ENCODE results near the gene TENM4. TPM values are rescaled to one million over a fixed set of nuclear protein-coding genes. Genes with fewer than 3 reads are reported as not detected.

Gene TENM4
- total RNA-seq, 4 donors from 2014 or later, result 31.4 to 44.5 (median 38.0) TPM

DNA sequence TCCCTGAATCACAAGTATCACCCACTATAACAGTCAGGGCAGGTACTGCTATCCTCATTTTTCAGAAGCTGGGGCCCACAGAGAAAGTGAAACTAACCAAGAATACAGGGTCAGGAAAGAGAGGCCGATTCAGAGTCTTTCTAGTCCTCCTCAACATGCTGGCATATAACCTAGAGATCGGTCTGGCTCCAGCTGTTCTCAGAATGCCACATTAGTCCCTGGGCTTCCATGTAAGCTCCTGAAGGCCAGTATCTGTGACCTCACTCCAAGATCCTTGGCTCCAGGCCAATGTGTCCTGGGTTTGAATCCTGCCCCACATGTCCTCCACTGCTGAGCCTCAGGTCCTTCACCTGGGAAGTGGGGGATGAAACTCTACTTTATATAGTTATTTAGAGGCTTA is 50.4 kb downstream of the TENM4 start:
- H3K27ac ChIP-seq, result no peak overlapping the region
- no peaks in the 10 kb centered on the region for H3K9me3 ChIP-seq
- H3K36me3 ChIP-seq, result no peaks in the 10 kb centered on the region
- WGBS, result 93% methylated on average over 2 of the region's 2 CpGs
- H3K27me3 ChIP-seq, result no peaks in the 10 kb centered on the region
- no peak for TF ChIP-seq EP300 (IDR thresholded peaks at IDR 0.05)
- no peak for TF ChIP-seq POLR2A (IDR thresholded peaks at IDR 0.05)
- no peak for TF ChIP-seq POLR2AphosphoS5 (IDR thresholded peaks at IDR 0.05)
- TF ChIP-seq, protein P1, sequence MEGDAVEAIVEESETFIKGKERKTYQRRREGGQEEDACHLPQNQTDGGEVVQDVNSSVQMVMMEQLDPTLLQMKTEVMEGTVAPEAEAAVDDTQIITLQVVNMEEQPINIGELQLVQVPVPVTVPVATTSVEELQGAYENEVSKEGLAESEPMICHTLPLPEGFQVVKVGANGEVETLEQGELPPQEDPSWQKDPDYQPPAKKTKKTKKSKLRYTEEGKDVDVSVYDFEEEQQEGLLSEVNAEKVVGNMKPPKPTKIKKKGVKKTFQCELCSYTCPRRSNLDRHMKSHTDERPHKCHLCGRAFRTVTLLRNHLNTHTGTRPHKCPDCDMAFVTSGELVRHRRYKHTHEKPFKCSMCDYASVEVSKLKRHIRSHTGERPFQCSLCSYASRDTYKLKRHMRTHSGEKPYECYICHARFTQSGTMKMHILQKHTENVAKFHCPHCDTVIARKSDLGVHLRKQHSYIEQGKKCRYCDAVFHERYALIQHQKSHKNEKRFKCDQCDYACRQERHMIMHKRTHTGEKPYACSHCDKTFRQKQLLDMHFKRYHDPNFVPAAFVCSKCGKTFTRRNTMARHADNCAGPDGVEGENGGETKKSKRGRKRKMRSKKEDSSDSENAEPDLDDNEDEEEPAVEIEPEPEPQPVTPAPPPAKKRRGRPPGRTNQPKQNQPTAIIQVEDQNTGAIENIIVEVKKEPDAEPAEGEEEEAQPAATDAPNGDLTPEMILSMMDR (IDR thresholded peaks at IDR 0.05), result no peak
- no peak for DNase-seq (ENCODE audit: low spot score in 2 of 2)
- no peak overlapping the region for H3K4me3 ChIP-seq
- no peaks in the 10 kb centered on the region for H3K4me1 ChIP-seq

DNA sequence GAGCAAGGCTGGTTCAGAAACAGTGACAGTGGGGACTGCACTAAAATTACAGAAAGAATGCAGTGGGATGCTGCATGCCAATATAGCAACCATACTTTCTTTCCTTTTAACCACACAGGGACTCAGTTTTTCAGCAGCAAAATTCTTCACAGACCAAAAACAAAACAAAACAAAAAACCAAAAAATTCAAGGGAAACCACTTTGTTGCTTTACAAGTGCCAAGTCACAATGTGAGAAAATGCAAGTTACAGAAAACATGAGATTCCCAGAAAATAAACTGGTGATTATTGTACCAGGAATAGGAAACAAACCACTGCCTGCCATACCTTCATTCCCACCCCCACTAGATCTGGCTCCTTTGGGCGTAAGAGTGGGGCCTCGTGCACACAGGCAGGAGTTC is 52.6 kb downstream of the TENM4 start:
- H3K4me1 ChIP-seq, result no peaks in the 10 kb centered on the region
- H3K9me3 ChIP-seq, result no peaks in the 10 kb centered on the region
- WGBS, result 84% methylated on average over 2 of the region's 2 CpGs
- no peaks in the 10 kb centered on the region for H3K27me3 ChIP-seq
- no peak overlapping the region for H3K4me3 ChIP-seq
- no peak overlapping the region for H3K27ac ChIP-seq
- DNase-seq (ENCODE audit: low spot score in 2 of 2), result no peak
- no peak for TF ChIP-seq POLR2AphosphoS5 (IDR thresholded peaks at IDR 0.05)
- H3K36me3 ChIP-seq, result no peaks in the 10 kb centered on the region

DNA sequence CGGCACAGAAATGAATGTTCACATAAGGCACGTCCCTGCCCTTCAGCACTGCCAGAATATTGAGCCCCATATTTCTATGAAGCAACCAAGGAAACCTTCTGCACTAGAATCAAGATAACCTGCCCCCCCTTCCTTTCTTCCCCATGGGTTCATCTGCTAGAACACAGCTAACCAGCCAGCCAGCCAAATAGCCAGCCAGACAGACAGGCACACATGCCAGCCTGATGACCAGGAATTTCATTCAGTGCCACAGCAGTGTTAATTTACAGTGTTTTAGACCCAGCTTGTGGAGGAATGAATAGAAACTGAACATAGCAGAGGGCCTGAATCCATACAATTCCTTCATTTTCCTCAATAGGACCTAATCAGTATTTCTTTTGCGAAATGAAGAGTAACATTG is 57.0 kb downstream of the TENM4 start:
- no peaks in the 10 kb centered on the region for H3K4me1 ChIP-seq
- 61% methylated on average over 3 of the region's 3 CpGs for WGBS
- H3K27ac ChIP-seq, result no peak overlapping the region
- H3K4me3 ChIP-seq, result no peak overlapping the region
- H3K36me3 ChIP-seq, result no peaks in the 10 kb centered on the region
- DNase-seq (ENCODE audit: low spot score in 2 of 2), result no peak
- H3K27me3 ChIP-seq, result peaks cover 4% of the 10 kb centered on the region
- no peaks in the 10 kb centered on the region for H3K9me3 ChIP-seq
- TF ChIP-seq POLR2A (IDR thresholded peaks at IDR 0.05), result no peak
- TF ChIP-seq EP300 (IDR thresholded peaks at IDR 0.05), result no peak
- TF ChIP-seq, protein P1 (IDR thresholded peaks at IDR 0.05), result no peak
- no peak for TF ChIP-seq POLR2AphosphoS5 (IDR thresholded peaks at IDR 0.05)

DNA sequence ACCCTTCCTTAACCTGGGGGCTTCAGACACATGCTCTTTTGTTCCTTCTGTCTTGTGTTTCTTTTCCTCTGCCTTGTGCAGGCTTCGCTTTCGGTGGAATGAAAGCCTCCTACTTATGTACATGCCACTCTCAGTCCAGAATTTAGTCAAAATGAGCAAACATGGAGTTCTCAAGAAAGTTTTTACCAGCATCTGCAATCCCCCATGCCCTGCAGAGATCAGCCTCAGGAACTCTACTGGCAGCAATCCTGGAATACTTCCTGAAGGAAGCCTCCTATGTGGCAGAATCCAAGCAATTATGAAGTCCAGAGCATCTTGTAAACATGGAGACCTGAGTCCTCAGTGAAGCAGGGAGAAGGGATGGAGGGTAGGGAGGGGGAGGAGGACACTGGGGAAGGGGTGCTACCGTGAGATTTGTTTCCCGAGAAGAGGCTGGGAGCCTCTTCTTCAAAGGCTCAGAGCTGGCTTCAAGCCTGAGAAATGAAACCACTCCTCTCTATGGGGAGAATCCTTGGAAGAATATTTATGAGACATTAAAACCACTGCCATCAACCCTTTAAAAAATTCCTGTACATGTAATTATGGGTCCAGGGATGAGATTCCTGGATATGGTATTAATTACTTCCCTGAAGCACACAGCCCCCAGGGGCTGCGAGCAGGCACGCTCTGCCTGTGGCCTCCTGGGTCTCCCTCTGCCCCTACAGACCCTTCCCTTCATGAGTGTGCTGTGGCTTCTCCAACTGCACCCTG is 58.4 kb downstream of the TENM4 start:
- no peak for TF ChIP-seq POLR2AphosphoS5 (IDR thresholded peaks at IDR 0.05)
- TF ChIP-seq, protein P1 (IDR thresholded peaks at IDR 0.05), result no peak
- peaks cover 4% of the 10 kb centered on the region for H3K27me3 ChIP-seq

DNA sequence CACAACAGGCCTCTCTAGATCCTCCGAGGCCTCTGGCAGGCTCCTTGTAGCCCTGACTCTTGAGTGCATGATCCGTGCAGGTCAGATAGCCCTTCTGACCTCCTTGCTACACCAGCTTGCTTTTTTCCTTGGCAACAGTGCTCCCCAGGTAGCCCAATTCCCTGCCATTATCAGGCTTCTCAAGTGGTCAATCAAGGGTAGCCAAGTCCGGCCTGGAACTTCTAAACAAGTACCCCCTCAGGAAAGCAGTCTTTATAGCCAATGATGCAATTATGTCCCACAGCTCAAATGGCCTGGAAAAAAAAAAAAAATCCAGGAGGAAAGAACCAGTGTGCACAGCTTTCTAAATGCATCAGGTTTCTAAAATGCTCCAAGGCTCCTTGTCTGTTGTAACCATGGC is 59.8 kb downstream of the TENM4 start:
- 56% methylated on average over 3 of the region's 3 CpGs for WGBS
- Histone ChIP-seq H3K4me1 (no peaks in the 10 kb centered on the region), H3K4me3 (no peak overlapping the region), H3K36me3 (no peaks in the 10 kb centered on the region), H3K9me3 (no peaks in the 10 kb centered on the region), H3K27ac (no peak overlapping the region), H3K27me3 (peaks cover 4% of the 10 kb centered on the region)
- no peak for DNase-seq (ENCODE audit: low spot score in 2 of 2)
- TF ChIP-seq POLR2AphosphoS5 (IDR thresholded peaks at IDR 0.05) (no peak), EP300 (IDR thresholded peaks at IDR 0.05) (no peak)
- TF ChIP-seq, protein P1 (IDR thresholded peaks at IDR 0.05), result no peak

More for the DNA sequence above, 58.4 kb downstream of the TENM4 start:
- H3K4me3 ChIP-seq, result no peak overlapping the region
- DNase-seq (ENCODE audit: low spot score in 2 of 2), result no peak
- 44% methylated on average over 6 of the region's 6 CpGs for WGBS
- H3K4me1 ChIP-seq, result no peaks in the 10 kb centered on the region
- H3K27ac ChIP-seq, result no peak overlapping the region
- H3K36me3 ChIP-seq, result no peaks in the 10 kb centered on the region
- no peaks in the 10 kb centered on the region for H3K9me3 ChIP-seq

DNA sequence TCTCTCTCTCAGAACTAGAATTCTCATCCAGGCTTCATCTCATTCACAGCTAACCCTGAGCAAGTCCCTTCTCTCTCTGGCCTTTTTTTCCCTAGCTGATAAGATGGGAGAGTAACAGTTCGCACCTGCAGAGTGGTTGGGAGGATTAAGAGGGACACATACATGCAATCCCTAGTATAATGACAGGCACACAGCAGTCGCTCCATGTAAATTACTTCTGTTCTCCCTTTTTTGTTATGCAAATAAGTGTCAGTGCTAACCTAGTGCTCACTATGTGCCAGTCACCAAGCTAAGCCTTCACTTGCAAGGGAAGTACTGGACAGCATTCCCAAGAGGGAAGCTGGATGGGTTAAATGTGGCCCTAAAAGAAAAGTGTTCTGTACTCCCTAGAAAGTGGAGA is 63.4 kb downstream of the TENM4 start:
- no peaks in the 10 kb centered on the region for H3K27me3 ChIP-seq
- no peak overlapping the region for H3K27ac ChIP-seq
- TF ChIP-seq EP300 (IDR thresholded peaks at IDR 0.05) (no peak), POLR2AphosphoS5 (IDR thresholded peaks at IDR 0.05) (no peak), POLR2A (IDR thresholded peaks at IDR 0.05) (no peak)
- TF ChIP-seq, protein P1 (IDR thresholded peaks at IDR 0.05), result no peak
- peaks cover 5% of the 10 kb centered on the region for H3K4me1 ChIP-seq
- no peak overlapping the region for H3K4me3 ChIP-seq
- WGBS, result 74% methylated on average over 2 of the region's 2 CpGs
- DNase-seq (ENCODE audit: low spot score in 2 of 2), result no peak
- no peaks in the 10 kb centered on the region for H3K9me3 ChIP-seq
- no peaks in the 10 kb centered on the region for H3K36me3 ChIP-seq
